Activated CD8-positive, alpha-beta memory T cell treated with anti-CD3 and anti-CD28 coated beads for 48 hours (primary cell): ENCODE results near the gene EEF1A2.

Experiments used
- DNase-seq, 3 experiments: peaks; one replicate each; pipeline ENCODE4 v3.0.0-alpha.2; 2020; ENCODE audit warnings: low read depth in 2 of 3, low spot score in 2 of 3

Gene EEF1A2

DNA sequence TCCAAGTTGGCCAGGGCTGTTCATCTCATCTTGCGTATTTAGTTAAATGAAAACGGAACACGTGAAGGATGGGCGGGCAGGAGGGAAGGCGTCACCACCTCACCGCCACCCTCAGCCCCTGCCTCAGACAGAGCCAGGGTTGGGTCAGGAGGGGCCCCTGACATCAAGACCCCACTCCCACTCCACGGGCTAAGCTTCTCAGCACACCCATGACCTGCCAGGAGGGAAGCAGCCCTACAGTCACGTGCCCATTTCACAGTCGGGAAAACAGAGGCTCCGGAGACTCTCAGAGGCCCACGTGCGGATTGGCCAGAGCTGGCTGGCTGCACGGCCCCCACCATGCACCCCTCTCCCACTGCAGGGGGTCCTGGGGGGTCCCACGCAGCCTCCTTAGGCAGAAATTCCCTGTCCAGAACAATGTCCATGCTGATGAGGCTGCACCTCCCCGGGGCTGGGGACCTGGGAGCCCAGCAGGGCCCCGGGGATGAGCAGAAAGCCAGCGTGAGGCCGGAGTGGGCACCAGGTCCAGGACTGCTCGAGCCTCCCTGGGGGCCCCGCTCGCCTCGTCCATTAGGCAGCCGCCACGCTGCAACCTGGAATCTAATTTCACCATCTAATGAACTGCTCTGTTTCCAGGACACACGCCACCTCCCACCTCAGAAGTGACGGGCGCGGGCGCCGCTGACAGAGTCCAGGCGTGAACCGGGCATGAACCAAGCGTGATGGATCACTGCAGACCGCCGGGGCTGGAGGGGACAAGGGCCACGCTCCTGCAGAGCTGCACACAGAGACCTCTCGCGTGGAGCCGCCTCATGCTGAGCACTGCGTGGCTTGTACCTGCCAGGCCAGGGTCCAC lies 42.2 kb downstream of the EEF1A2 start:
- DNase-seq = no peak

DNA sequence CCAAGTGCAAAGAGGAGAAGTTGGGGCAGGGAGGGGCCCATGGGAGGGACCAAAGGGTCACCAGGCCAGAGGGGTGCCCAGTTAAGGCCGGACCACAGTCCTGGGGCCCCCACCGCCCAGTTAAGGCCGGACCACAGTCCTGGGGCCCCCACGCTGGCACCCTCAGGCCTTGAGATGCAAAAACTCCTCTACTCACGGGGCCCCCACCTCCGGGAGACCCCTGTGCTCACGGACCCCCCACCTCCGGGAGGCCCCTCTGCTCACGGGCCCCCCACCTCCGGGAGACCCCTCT lies 43.4 kb downstream of the EEF1A2 start:
- DNase-seq = no peak

DNA sequence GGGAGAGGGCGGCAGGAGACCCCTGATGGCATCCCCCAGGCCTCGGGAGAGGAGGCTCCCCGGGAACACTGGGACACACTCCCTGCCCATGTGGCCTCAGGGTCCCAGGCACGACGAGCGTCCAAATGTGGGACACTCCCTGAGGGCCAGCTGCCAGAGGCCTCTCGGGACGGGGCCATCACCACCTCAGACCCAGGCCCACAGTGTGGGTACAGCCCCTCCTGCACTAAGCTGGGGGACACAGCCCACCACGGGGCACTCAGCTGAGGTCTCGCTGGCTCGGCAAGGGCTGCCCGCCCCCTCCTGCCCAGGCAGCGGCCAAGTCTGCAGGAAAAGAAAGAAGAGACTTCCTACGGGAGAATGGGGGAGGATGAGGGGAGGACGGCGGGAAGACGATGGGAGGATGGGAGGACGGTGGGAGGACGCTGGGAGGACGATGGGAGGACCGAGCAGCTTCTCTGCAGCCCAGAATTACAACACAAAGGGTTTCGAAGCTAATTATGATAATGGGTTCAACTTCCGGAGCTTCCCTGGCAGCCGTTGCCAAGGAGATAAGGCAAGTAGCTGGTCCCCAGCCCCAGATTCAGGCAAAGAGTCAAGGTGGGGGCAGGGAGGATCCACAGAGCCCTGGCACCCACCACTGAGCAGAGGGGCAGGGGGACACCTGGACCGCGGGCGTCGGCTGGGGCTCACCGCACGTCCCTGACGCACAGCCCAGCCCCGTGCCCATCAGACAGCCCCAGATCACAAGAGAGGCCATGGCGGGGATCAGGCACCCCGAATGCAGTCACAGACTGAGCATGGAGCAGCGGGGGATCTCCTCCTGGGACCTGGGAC lies 43.9 kb downstream of the EEF1A2 start:
- DNase-seq = no peak

DNA sequence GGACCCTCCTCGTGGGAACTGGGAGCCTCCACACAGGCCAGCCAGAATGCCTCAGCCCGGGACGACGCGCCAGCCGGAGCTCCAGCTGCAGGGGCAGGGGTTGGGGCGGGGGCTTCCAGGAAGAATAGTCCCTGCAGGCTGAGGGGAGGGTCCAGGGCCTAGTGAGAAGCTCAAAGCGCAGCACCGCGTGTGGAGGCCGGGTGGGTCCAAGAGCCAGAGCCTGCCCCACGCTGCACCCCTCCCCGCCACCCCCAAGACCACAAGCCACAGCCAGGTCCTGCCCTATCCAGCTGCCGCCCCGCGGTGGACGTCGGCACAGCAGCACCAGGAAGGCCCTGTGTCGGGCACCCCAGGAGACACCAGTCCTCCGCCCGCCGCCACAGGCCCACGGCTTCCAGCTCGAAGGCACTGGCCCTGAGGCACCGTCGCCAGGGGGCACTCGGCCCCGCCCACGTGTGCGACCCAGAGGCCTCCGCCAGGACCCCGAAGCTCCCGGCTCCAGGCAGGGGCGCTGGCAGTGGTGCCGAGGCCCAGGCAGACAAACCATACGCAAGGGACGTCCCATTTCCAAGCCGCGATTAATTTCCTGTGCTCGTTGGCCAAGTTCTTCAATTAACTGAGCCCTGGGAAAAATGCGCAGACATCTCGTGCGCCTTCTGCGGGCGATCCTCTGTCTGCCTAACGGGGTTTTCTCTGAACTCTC lies 45.9 kb downstream of the EEF1A2 start:
- no peak for DNase-seq

DNA sequence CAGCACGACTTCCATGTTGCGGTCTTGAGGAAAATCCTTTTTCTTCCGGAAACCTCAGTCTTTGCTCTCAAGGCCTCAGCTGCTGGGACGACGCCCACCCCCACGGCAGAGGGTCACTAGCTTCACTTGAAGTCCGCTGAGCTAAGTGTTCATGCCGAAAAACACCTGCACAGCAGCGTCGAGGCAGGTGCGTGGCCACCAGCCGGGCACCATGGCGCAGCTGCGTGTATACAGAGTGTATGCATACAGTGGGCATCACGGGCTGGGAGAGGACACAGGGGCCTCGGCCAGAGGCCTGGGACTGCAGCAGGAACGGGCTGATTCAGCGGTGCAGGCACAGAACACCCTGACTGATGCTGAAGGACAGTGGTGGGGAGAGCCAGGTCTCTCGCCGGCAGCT lies 46.5 kb downstream of the EEF1A2 start:
- DNase-seq = no peak

DNA sequence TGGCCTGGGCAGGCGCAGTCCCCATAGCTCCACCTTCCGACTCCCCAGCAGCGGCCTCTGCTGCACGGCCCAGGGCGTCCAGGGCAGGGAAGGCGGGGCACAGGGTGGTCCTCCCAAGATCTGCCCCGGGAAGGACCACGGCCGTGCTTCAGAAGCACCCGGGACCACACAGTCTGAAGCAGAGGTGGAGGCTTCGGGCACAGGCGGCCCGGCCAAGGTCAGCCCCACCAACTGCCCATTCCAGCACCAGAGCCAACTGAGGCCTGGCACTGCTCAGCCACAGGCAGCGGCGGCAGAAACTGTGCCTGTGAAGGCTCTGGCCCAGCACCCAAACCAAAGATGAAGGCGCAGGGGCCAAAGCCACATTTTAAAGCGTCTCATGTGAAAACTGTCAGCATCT lies 47.1 kb downstream of the EEF1A2 start:
- DNase-seq = no peak

DNA sequence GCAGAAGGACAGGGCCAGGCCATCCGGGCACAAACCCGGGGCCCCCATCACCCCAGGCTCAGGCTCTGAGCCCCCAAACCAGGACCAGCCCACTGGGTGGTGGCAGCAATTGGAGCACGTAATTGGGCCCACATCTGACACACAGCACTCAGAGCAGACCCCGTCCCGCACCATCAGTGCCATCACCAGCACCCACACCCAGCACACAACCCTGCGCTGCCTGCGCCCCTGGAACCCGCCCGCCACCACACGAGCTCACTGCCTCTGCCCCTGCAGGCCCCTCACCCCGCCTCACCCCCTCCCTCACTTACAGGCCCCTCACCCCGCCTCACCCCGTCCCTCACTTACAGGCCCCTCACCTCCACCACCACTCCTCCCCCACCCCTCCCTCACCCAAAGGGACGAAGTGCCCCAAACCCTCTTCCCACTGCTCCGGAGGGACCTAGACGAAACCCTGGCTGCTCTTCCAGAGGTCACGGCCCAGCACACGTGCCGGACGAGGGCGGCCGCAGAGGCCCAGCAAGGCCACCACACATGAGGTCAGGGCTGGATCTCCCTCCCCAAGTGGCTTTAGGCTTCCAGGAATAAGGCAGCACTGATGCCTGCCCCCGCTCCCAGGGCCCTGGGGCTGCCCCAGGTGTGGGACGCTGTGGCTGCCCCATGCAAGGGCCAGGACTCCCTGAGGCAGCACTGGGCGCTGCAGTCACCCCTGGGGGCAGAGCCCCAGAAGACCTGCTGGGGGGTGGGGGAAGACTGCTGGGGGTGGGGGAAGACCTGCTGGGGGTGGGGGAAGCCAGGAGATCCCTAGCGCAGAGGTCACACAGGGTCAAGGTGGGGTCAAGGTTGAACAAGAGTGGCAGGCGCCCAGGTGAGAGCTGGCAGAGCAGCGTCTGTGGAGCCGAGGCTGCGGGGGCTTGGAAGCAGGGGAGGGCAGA lies 48.8 kb downstream of the EEF1A2 start:
- no peak for DNase-seq

DNA sequence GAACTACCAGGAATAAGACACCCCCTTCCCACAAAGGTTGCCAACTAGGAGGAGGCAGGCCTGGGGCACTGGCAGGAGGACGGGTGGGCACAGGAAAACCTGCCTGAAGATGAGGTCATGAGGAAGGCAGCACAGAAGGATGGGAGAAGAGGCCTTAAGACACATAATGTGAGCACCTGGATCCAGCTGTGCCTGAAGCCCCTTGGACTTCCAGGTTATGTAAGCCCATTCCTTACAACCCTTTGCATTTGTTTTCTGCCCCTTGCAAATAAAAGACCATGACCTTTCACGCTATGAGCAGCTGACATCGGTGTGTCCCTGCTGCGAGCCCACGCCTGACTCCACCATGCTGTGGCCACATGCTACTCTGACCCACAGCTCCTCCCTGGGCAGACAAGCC lies 49.9 kb downstream of the EEF1A2 start:
- no peak for DNase-seq

DNA sequence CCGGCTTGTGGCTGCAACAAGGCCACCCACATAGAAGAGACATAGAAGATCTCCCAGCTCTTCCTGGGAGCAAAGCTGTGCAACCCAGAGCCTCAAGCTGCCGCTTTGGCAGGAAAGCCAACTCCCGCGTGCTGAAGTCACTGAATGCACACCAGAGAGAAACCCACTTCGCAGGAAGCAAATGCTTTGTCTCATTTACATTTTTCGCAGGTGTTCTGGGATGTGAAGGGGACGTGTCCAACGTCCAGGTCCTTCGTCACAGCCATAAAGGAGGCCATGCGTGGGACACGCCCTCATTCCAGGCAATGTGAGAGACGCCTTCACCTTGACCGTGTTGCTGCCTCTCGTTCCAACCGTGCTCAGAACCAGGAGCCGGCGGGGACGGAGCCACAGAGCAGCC lies 50.9 kb downstream of the EEF1A2 start:
- DNase-seq = no peak

DNA sequence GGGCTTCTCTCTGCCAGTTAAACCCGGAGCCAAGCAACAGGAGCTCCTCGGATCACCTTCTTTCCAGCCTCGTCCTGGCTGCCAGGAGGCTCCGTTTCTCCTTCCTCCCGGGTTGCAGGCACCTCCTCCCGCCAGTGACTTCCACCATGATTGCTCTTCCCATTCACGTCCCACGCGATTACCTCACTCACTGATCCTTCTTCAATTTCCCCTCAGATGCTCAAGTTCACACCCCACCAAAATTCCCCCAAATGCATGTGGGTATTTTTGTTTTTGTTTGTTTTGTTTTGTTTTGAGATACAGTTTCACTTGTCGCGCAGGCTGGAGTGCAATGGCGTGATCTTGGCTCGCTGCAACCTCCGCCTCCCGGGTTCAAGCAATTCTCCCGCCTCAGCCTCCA lies 51.6 kb downstream of the EEF1A2 start:
- no peak for DNase-seq

DNA sequence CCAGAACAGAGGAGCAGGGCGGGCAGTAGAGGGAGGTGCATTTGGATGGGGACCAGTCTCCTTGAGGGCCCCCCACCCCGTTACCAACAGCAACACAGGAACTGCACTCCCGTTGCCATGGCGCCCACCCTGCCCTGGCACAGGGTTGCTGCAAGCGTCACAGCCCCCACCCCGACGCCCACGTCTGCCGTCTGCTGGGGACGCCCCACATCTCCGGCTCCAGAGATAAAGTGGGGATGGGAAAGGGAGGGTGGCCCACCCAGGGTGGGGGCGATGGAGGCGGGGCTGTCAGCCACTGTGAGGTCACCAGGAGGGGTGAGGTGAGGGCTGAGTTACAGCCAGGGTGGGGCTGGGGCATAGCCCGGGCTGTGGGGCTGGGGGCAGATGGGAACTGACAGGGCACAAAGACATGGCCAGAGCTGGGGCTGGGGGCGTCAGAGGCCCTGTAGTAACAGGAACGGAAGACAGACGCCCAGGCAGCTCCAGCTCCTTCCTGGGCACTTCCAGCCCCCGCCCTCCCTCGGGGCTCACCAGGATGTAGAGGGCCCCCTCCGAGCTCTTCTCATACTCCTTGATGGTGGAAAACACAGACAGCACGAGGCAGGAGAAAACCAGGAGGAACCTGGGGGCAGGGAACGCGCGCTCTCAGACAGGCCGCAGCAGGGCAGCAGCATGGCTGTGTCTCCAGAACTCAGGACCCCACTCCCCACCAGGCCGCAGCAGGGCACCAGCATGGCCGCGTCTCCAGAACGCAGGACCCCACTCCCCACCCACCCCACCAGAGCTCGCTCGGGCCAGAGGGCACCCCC lies 52.5 kb downstream of the EEF1A2 start:
- DNase-seq = no peak

DNA sequence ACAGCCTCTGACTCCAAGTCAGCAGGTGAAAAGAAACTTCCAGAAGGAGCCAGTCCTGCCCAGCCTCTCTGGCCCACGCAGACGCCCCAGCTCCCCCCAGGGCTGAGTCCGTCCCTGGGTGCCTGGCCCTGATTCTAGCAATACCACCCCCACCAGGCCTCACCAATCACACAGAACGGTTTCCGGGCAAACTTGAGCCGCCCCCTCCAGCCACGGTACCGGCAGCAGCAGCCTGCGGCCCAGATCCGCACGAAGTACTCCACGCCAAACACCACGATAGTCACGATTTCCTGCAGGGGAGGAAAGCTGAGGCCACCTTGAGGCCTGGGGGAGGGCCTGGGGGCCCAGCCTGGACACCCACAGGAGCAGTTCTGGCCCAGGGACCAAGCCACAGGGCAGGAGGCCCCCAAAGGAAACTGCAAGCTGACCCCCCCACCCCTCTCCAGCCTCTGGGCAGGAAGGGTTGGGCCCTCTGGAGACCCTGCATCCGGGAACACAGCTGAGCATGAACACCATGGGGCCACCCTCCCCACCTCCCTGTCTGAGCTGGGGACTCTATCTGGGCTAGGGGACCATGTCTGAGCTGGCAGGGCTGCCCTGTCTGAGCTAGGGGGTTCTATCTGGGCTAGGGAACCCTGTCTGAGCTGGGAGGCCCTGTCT lies 53.7 kb downstream of the EEF1A2 start:
- DNase-seq = no peak

DNA sequence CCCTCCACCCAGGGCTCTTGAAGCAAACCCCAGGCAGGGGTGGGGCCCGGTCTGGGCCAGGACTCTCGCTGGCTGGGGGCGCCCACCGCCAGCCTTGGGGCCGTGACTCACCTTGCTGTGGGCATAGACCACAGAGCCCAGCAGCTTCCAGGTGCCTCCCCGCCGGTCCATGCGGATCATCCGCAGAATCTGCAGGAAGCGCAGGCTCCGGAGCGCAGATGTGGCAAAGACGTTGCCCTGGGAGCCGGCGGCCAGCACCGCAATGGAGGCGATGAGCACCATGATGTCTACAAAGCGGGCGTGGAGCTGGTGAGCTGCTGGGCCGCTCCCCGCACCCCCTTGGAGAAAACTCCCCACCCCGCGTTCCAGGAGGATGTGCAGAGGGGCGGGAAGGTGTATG lies 54.3 kb downstream of the EEF1A2 start:
- no peak for DNase-seq

DNA sequence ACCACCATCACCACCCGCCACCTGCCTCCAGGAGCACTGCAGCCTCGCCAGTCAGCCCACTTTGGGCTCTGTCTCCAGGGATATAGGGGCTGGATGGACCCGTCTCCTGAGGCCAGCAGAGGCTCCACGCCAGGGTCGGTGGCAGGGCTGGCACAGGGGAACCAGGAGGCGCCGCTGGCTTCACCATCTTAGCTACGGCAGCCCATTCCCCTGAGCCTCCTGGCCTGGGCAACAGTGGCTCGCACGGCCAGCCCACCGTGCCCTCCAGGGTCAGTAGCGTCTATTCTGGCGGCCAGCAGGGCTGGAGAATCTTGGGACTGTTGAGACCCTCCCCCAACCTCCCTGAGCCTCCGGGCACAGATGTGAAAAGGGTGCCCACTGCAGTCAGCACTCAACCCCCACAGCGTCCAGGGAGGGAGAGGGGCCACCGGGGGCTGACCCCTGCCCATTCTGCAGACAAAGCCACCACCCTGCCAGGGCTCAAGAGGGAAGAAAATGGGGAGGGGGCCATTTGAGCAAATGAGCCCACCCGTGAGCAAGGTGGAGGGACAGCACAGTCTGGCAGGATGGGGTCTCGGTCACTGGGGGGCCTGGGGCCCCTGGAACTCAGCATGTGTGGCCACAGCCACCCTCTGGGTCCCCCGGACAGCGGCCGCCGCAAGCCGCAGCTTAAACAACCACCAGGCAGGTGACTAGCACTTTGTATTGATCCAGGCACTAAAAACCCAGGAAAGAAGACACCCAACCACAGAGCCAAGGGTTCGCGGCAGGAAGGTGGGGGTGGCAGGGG lies 55.1 kb downstream of the EEF1A2 start:
- no peak for DNase-seq

DNA sequence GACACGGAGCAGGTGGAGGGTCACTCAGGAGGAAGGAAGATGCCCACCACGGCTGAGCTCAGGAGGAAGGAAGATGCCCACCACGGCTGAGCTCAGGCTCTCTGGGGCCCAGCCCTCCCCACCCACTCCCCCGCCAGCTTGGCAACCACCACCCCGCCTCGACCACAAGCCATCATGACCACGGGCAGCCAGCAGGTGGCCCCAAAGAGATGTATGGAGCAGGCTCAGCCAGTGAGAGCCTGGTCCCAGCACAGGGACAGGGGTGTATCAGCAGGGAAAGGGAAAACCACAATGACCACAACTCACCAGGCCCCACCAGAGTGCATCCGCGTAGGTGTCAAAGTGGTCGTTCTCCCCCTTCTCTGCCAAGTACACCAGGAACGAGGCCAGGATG lies 56.8 kb downstream of the EEF1A2 start:
- peak; percentile 28 to 44 (median 37) for DNase-seq

DNA sequence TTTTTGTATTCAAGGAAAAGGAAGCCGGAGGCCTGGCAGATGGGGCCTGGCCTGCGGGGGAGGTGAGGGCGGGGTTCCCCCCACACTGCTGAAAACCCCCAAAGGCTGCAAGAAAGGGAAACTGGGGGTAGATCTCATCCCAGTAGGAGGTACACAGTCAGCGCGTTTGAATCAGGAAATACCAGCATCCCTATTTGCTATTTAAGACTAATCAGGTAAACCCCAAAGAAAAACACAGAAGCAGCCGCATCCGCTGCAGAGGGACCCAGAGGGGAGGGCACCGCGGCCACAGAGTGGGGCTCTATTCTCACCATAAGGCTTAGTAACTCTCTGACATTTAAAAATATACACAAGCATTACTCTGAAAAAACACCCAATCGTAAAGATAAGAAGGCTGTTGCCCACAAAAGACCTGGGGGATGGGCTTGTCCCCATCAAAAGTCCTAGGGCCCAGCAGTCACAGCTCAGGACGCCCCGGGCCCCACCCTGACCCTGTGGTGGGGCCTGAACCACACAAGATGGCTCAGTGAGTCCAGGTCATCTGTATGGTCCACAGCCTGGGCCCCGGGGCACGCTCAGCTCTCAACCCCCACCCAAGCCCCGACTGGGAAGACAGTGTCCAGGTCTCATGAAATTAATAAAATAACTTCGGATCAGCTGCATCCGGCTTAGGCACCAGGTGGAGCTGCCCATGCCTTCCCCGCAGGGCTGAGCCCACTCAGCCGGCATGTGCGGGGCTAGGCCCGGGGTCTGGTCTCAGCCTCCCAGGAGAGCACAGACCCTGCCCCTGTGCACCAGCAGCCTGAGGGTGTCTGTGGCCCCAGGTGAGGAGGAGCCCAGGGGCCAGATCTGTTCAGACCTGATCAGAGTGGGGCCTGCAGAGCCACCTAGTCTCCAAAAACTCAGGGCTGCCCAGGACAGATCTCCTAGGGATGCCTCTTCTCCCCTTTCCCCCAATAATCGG lies 57.5 kb downstream of the EEF1A2 start:
- peak in 2 of 3 experiments; percentile 22 to 44 for DNase-seq

DNA sequence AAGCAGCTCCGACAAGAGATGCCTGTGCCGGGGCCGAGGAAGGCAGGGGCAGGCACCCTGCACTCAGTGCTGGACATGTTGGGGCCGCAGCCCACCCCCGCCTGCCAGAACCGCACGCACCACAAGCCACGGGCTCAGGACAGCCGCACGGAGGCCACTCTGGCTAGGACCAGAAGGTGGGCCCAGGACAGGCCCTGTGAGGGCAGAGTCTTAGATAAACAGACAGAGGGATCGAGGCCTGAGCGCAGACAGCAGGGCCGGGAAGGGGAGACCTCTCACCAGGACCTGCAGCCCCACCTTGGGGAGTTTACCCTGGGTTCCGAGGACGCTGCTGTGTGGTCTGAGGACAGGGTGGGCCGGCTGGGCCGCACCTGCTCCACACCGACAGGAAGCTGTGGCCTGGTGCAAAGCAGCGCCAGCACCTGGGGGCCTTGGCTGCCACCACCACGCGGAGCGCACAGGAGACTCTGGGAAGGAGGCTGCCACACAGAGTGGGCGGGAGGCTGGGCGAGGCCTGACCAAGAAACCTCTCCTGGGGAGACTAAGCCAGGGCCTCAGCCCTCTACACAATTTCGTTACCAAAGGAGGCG lies 58.4 kb downstream of the EEF1A2 start:
- DNase-seq = no peak
